Endodermal cell (in vitro differentiated cells): ENCODE measurements around the gene GNG12. TPM values are rescaled to one million over a fixed set of nuclear protein-coding genes. Genes with fewer than 3 reads are reported as not detected.
A peak's percentile ranks its signal among the peaks of the same experiment; 100 is the strongest.

ENCODE experiments used
- DNase-seq: peaks from one replicate; pipeline ENCODE4 v3.0.0-alpha.2; 2017
- H3K27ac ChIP-seq: 2 replicates; pipeline ENCODE4 v1.5.1; 2013; ENCODE audit warnings: mild to moderate bottlenecking, low read depth, low read length, moderate library complexity
- H3K27me3 ChIP-seq: 2 replicates; pipeline ENCODE4 v1.6.1; 2013; ENCODE audit warnings: mild to moderate bottlenecking, low read length, moderate library complexity; ENCODE audit not compliant: insufficient read depth, control insufficient read depth, poor library complexity, severe bottlenecking
- H3K36me3 ChIP-seq: 2 replicates; pipeline ENCODE4 v1.7.0; 2013; ENCODE audit warnings: mild to moderate bottlenecking, low read length, moderate library complexity; ENCODE audit not compliant: control insufficient read depth, insufficient read depth
- H3K4me1 ChIP-seq: one replicate; pipeline ENCODE4 v1.7.0; 2013; ENCODE audit warnings: low read length; ENCODE audit not compliant: control insufficient read depth, insufficient read depth
- H3K4me3 ChIP-seq: 2 replicates; pipeline ENCODE4 v1.5.1; 2013; ENCODE audit warnings: mild to moderate bottlenecking, low read length, moderate library complexity
- H3K9ac ChIP-seq: 2 replicates; pipeline ENCODE4 v1.6.1; 2013; ENCODE audit warnings: mild to moderate bottlenecking, low read length, moderate library complexity; ENCODE audit not compliant: poor library complexity, severe bottlenecking; ENCODE audit errors: extremely low read depth
- H3K9me3 ChIP-seq: 2 replicates; pipeline ENCODE4 v1.6.1; 2013; ENCODE audit warnings: mild to moderate bottlenecking, low read length, moderate library complexity; ENCODE audit not compliant: control insufficient read depth
- H3K27ac Mint-ChIP-seq: 2 replicates; pipeline ENCODE4 v1.8.0; 2020; ENCODE audit warnings: mixed read lengths
- H3K27me3 Mint-ChIP-seq: 2 replicates; pipeline ENCODE4 v1.8.0; 2021; ENCODE audit warnings: mild to moderate bottlenecking, mixed read lengths; ENCODE audit not compliant: insufficient read depth
- H3K36me3 Mint-ChIP-seq: 2 replicates; pipeline ENCODE4 v1.8.0; 2020; ENCODE audit warnings: low read depth, mixed read lengths
- H3K4me1 Mint-ChIP-seq: 2 replicates; pipeline ENCODE4 v1.8.0; 2020; ENCODE audit warnings: mixed read lengths
- H3K4me3 Mint-ChIP-seq: 2 replicates; pipeline ENCODE4 v1.8.0; 2020; ENCODE audit warnings: mild to moderate bottlenecking, moderate library complexity, mixed read lengths
- H3K9me3 Mint-ChIP-seq: 2 replicates; pipeline ENCODE4 v1.8.0; 2020; ENCODE audit warnings: mild to moderate bottlenecking, mixed read lengths
- WGBS, 2 experiments: methylation state at CpG; one replicate each; pipeline versions ENCODE4 v1.1.5 to v1.1.7; 2013; ENCODE audit warnings: missing lambda C conversion rate in 2 of 2, mixed read lengths in 1 of 2; ENCODE audit not compliant: insufficient coverage in 1 of 2, insufficient read length in 1 of 2; 5-methylcytosine and 5-hydroxymethylcytosine counted together
- total RNA-seq, 2 donors: library from RNA; stranded (reverse); fragmentation: NEBNext Ultra II Directional in 1 of 2; extraction: Animal tissue kit (Norgen Biotek cat#: 25700) in 1 of 2; gene quantifications; 2 replicates in 1 of 2; 3 replicates in 1 of 2; pipeline ENCODE4 v1.2.1, GENCODE V29; 2021
- TF ChIP-seq, protein P1 (sequence below): fragments of 200-600 bp; sonication (generic); conservative IDR thresholded peaks from 2 replicates; pipeline ENCODE4 v1.5.0; 2021; ENCODE audit warnings: antibody characterized with exemption, mild to moderate bottlenecking

Gene GNG12
- total RNA-seq, 2 donors from 2014 or later: 7.7 to 9.2 TPM

DNA sequence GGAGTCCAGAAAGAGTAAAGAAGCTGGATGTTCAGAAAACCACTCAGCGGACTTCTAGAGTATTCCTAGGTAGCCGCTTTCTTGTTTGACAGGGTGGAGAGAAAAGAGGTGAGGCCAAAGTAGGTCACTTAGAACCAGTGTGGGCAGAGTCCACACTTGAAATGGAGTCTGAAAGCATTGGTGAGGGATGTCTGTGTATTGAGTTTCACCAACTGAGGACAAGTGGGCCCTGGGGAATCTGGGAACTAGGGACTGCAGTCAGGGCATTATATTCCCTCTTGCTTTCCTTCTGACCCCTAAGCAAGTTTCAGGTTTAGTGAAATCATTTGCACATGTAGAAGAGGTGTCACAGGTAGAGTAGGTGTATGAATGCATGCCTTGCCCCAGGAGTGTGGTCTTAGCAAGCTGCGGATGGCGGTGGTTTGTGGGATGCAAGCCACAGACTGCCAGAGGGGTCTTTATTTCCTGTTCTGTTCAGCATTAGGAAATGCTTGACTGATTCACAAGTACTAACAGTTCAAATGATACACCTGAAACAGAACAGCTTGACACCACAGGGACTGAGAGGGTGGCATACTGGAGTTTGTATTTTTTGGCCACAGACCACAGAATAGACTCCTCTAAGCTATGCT lies 1.1 kb upstream of the GNG12 start:
- WGBS, 2 experiments: 91 to 100% methylated on average over 2 to 4 of the region's 4 CpGs

DNA sequence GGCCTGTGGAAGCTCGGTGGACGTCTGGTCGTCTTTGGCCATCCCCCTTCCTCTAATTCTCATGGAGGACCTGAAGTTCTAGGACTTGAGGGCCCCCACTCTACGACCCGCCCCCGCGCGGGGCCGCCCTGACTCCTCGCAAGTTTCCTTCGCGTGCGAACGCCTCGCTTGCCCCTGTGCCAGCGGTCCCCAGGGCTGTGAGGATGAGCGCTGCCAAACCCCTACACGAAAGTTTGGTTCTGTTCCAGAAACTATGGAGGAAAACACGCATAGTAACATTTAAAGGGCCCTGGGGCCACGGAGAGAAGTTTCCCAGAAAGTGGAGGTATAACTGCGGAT lies 304 bp upstream of the GNG12 start:
- H3K27ac ChIP-seq: no peak overlapping the region
- no peaks in the 10 kb centered on the region for H3K36me3 Mint-ChIP-seq
- no peaks in the 10 kb centered on the region for H3K9me3 Mint-ChIP-seq
- H3K27me3 Mint-ChIP-seq: peaks cover 60% of the 10 kb centered on the region
- no peaks in the 10 kb centered on the region for H3K4me1 ChIP-seq
- peaks cover 17% of the 10 kb centered on the region for H3K4me1 Mint-ChIP-seq
- H3K27ac Mint-ChIP-seq: no peak overlapping the region
- no peaks in the 10 kb centered on the region for H3K9me3 ChIP-seq
- H3K9ac ChIP-seq: no peak overlapping the region
- peaks cover 57% of the 10 kb centered on the region for H3K27me3 ChIP-seq
- DNase-seq: no peak
- 44 to 47% methylated on average over 13 to 21 of the region's 21 CpGs for WGBS, 2 experiments
- H3K4me3 Mint-ChIP-seq: peak overlapping the region; percentile 75
- peak overlapping the region; percentile 93 for H3K4me3 ChIP-seq
- H3K36me3 ChIP-seq: no peaks in the 10 kb centered on the region
- TF ChIP-seq, protein P1, sequence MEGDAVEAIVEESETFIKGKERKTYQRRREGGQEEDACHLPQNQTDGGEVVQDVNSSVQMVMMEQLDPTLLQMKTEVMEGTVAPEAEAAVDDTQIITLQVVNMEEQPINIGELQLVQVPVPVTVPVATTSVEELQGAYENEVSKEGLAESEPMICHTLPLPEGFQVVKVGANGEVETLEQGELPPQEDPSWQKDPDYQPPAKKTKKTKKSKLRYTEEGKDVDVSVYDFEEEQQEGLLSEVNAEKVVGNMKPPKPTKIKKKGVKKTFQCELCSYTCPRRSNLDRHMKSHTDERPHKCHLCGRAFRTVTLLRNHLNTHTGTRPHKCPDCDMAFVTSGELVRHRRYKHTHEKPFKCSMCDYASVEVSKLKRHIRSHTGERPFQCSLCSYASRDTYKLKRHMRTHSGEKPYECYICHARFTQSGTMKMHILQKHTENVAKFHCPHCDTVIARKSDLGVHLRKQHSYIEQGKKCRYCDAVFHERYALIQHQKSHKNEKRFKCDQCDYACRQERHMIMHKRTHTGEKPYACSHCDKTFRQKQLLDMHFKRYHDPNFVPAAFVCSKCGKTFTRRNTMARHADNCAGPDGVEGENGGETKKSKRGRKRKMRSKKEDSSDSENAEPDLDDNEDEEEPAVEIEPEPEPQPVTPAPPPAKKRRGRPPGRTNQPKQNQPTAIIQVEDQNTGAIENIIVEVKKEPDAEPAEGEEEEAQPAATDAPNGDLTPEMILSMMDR: no peak

More for the DNA sequence above, 1.1 kb upstream of the GNG12 start:
- no peaks in the 10 kb centered on the region for H3K9me3 ChIP-seq
- H3K27me3 ChIP-seq: peaks cover 57% of the 10 kb centered on the region
- no peaks in the 10 kb centered on the region for H3K36me3 Mint-ChIP-seq
- H3K4me1 ChIP-seq: no peaks in the 10 kb centered on the region
- H3K27ac ChIP-seq: no peak overlapping the region
- H3K9me3 Mint-ChIP-seq: no peaks in the 10 kb centered on the region
- H3K27me3 Mint-ChIP-seq: peaks cover 60% of the 10 kb centered on the region
- DNase-seq: no peak
- H3K4me3 ChIP-seq: no peak overlapping the region
- H3K9ac ChIP-seq: no peak overlapping the region
- H3K4me1 Mint-ChIP-seq: peaks cover 24% of the 10 kb centered on the region
- TF ChIP-seq, protein P1: no peak
- H3K27ac Mint-ChIP-seq: no peak overlapping the region
- H3K36me3 ChIP-seq: no peaks in the 10 kb centered on the region
- peak overlapping the region; percentile 75 for H3K4me3 Mint-ChIP-seq

DNA sequence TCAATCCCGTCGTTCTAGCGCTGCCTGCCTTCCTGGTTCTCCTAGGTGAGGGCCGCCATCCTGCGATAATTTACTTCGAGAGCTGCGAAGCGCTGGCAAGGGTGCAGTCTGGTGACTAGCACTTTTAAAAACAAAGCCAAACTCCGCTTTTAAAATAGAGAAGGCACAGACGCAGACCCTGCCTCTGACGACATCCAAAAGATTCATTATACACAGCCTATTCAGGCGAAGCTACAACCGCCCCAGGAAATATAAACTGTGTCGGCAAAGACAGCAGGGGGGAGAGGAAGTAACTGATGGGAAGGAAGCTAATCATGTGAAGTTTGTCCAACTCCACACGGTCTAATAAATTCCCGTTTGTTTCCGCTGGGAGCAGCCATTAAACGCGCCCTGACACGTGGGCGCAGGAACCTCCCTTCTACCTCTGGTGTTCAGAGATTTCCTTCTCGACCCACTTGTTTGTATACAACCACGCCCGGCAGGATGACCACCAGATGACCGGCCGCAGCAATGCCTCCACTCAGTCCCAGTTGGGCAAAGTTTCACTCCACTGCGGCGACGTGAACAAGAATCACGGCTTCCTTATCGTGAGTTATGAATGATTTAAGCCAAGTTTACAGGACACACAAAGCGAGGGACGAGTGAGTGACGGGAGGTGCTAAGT lies 1.3 kb downstream of the GNG12 start:
- Mint-ChIP-seq H3K9me3 (no peaks in the 10 kb centered on the region), H3K36me3 (no peaks in the 10 kb centered on the region), H3K4me1 (peaks cover 11% of the 10 kb centered on the region), H3K4me3 (peak overlapping the region; percentile 75), H3K27ac (no peak overlapping the region), H3K27me3 (peaks cover 54% of the 10 kb centered on the region)
- Histone ChIP-seq H3K27me3 (peaks cover 46% of the 10 kb centered on the region), H3K27ac (no peak overlapping the region), H3K4me3 (peak overlapping the region; percentile 93), H3K9me3 (no peaks in the 10 kb centered on the region), H3K4me1 (no peaks in the 10 kb centered on the region), H3K36me3 (no peaks in the 10 kb centered on the region), H3K9ac (peak overlapping the region; percentile 27)
- DNase-seq: peak; percentile 66
- 1% methylated on average over 18 to 34 of the region's 34 CpGs for WGBS, 2 experiments
- TF ChIP-seq, protein P1: no peak
